OCI-LY3 (cell line): Measurements from ENCODE around the gene NGRN.

Experiments used
- EZH2phosphoT487 ChIP-seq: fragments of 200-600 bp; shearing (Covaris generic); IDR thresholded peaks from 2 replicates; pipeline ENCODE4 v1.6.1; 2018; ENCODE audit warnings: antibody characterized with exemption, mixed run types, low read depth
- TF ChIP-seq, protein P1 (sequence below): fragments of 200-600, 300-600 bp; sonication (generic); IDR thresholded peaks from 2 replicates; pipeline ENCODE4 v1.5.1; 2014; ENCODE audit warnings: antibody characterized with exemption, low read length, low read depth

DNA sequence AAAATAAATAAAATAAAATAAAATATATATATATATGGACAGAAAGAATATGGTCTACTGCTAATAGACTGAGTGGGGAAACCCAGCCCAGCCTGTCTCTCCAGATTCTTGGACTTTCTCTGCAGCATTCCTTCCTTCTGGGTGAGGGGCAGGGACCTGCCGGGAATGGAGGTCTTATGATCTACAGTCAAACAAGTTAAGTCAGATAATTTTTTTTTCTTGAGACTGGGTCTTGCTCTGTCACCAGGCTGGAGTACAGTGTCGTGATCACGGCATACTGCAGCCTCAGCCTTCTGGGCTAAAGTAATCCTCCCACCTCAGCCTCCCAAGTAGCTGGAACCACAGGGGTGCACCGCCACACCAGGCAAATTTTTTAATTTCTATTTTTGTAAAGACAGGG lies 53.1 kb downstream of the NGRN start:
- TF ChIP-seq, protein P1, sequence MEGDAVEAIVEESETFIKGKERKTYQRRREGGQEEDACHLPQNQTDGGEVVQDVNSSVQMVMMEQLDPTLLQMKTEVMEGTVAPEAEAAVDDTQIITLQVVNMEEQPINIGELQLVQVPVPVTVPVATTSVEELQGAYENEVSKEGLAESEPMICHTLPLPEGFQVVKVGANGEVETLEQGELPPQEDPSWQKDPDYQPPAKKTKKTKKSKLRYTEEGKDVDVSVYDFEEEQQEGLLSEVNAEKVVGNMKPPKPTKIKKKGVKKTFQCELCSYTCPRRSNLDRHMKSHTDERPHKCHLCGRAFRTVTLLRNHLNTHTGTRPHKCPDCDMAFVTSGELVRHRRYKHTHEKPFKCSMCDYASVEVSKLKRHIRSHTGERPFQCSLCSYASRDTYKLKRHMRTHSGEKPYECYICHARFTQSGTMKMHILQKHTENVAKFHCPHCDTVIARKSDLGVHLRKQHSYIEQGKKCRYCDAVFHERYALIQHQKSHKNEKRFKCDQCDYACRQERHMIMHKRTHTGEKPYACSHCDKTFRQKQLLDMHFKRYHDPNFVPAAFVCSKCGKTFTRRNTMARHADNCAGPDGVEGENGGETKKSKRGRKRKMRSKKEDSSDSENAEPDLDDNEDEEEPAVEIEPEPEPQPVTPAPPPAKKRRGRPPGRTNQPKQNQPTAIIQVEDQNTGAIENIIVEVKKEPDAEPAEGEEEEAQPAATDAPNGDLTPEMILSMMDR = no peak
- no peak for TF ChIP-seq EZH2phosphoT487
